Caco-2 (cell line): ENCODE measurements around the gene LYPLAL1. TPM values are rescaled to one million over a fixed set of nuclear protein-coding genes. Genes with fewer than 3 reads are reported as not detected.

ENCODE experiments used
- BruUV-seq: library from RNA; stranded (reverse); fragments of 400-500 nt; replicated peaks from 2 replicates; lab custom pipeline; 2021; lab: Mats Ljungman, UMichigan
- CTCF ChIA-PET: fragments of 300-600 bp; sonication (Branson Sonifier 250); formaldehyde crosslinking; loops from one replicate; lab custom pipeline; 2022; ENCODE audit warnings: antibody characterized with exemption; lab: Charles Lee
- POLR2A ChIA-PET: fragments of 300-600 bp; sonication (Branson Sonifier 250); formaldehyde crosslinking; loops from one replicate; lab custom pipeline; 2022; ENCODE audit warnings: antibody characterized with exemption; lab: Charles Lee
- DNase-seq, 2 experiments: peaks; one replicate each; pipeline versions ENCODE4 v3.0.0 to v3.0.0-alpha.2; 2020 to 2022
- H3K27me3 ChIP-seq: replicated peaks from 2 replicates; pipeline ENCODE4 v1.6.0; 2011; ENCODE audit warnings: low read length; ENCODE audit not compliant: control insufficient read depth, insufficient read depth
- H3K36me3 ChIP-seq: 2 replicates; pipeline ENCODE4 v1.5.1; 2011; ENCODE audit warnings: low read length; ENCODE audit not compliant: control insufficient read depth, insufficient read depth
- H3K4me1 ChIP-seq: fragments of 250-450 bp; sonication (Bioruptor Pico); 2 replicates; pipeline ENCODE4 v1.5.1; 2020; ENCODE audit warnings: mild to moderate bottlenecking
- H3K4me3 ChIP-seq: 2 replicates; pipeline ENCODE4 v1.5.1; 2011; ENCODE audit warnings: low read depth, mild to moderate bottlenecking, control low read depth, low read length
- H3K9me3 ChIP-seq: fragments of 250-450 bp; sonication (Bioruptor Pico); 2 replicates; pipeline ENCODE4 v1.5.1; 2020; ENCODE audit warnings: mild to moderate bottlenecking, moderate library complexity
- H3K27ac Mint-ChIP-seq: one replicate; pipeline ENCODE4 v1.8.0; 2022; ENCODE audit warnings: mixed read lengths; ENCODE audit not compliant: unreplicated experiment
- H3K27me3 Mint-ChIP-seq: one replicate; pipeline ENCODE4 v1.8.0; 2022; ENCODE audit warnings: mixed read lengths; ENCODE audit not compliant: insufficient read depth, unreplicated experiment
- H3K36me3 Mint-ChIP-seq: one replicate; pipeline ENCODE4 v1.8.0; 2022; ENCODE audit warnings: mild to moderate bottlenecking, mixed read lengths; ENCODE audit not compliant: insufficient read depth, unreplicated experiment
- H3K4me1 Mint-ChIP-seq: one replicate; pipeline ENCODE4 v1.8.0; 2022; ENCODE audit warnings: low read depth, mixed read lengths; ENCODE audit not compliant: unreplicated experiment
- H3K4me3 Mint-ChIP-seq: one replicate; pipeline ENCODE4 v1.8.0; 2022; ENCODE audit warnings: mild to moderate bottlenecking, moderate library complexity, mixed read lengths; ENCODE audit not compliant: unreplicated experiment
- H3K9me3 Mint-ChIP-seq: one replicate; pipeline ENCODE4 v1.8.0; 2022; ENCODE audit warnings: mixed read lengths; ENCODE audit not compliant: unreplicated experiment
- intact Hi-C: fragments of 100-400 bp; cut with micrococcal nuclease; formaldehyde crosslinking; loops from one replicate; pipeline ENCODE4 v1.10.0; 2022; ENCODE audit not compliant: unreplicated experiment
- total RNA-seq: library from RNA; stranded (reverse); gene quantifications from 2 replicates; pipeline ENCODE4 v1.2.3, GENCODE V29; 2022
- TF ChIP-seq, protein P1 (sequence below), 2 experiments: fragments of 200-600 bp in 1 of 2; IDR thresholded peaks; 1 replicate in 1 of 2; 2 replicates in 1 of 2; pipeline versions ENCODE4 v1.5.1 to v1.8.0; 2011 to 2022; ENCODE audit warnings: antibody characterized with exemption in 1 of 2, control low read depth in 1 of 2, inconsistent platforms in 1 of 2, low read depth in 1 of 2, low read length in 1 of 2, mild to moderate bottlenecking in 1 of 2, moderate library complexity in 1 of 2; ENCODE audit not compliant: insufficient read depth in 1 of 2, severe bottlenecking in 1 of 2, unreplicated experiment in 1 of 2

Gene LYPLAL1
- total RNA-seq, 1 experiment from 2014 or later: 20.4 TPM

DNA sequence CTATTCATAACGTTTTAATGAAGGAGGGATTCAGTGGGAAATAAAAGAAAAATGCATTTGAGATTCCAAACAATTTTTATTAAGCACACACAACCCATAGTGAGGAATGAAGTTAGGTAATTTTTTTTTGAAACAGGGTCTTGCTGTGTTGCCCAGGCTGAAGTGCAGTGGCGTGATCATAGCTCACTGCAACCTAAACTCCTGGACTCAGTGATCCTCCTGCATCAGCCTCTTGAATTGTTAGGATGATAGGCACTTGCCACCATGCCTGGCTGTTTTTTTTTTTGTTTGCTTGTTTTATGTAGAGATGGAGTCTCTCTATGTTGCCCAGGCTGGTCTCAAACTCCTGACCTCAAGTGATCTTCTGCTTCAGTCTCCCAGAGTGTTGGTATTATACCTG, 28.9 kb downstream of the LYPLAL1 start:
- BruUV-seq: no TSS peak
- Mint-ChIP-seq H3K9me3 (no peaks in the 10 kb centered on the region), H3K27me3 (no peaks in the 10 kb centered on the region), H3K27ac (no peak overlapping the region), H3K4me1 (peaks cover under 1% of the 10 kb centered on the region), H3K36me3 (peaks cover 6% of the 10 kb centered on the region), H3K4me3 (no peak overlapping the region)
- Histone ChIP-seq H3K36me3 (no peaks in the 10 kb centered on the region), H3K9me3 (no peaks in the 10 kb centered on the region), H3K4me3 (no peak overlapping the region), H3K4me1 (no peaks in the 10 kb centered on the region), H3K27me3 (no peaks in the 10 kb centered on the region)
- ChIA-PET POLR2A (no interaction called here), CTCF (no interaction called here)
- TF ChIP-seq, protein P1, sequence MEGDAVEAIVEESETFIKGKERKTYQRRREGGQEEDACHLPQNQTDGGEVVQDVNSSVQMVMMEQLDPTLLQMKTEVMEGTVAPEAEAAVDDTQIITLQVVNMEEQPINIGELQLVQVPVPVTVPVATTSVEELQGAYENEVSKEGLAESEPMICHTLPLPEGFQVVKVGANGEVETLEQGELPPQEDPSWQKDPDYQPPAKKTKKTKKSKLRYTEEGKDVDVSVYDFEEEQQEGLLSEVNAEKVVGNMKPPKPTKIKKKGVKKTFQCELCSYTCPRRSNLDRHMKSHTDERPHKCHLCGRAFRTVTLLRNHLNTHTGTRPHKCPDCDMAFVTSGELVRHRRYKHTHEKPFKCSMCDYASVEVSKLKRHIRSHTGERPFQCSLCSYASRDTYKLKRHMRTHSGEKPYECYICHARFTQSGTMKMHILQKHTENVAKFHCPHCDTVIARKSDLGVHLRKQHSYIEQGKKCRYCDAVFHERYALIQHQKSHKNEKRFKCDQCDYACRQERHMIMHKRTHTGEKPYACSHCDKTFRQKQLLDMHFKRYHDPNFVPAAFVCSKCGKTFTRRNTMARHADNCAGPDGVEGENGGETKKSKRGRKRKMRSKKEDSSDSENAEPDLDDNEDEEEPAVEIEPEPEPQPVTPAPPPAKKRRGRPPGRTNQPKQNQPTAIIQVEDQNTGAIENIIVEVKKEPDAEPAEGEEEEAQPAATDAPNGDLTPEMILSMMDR (IDR thresholded peaks at IDR 0.05; ENCODE audit: insufficient read depth in 1 of 2, low read depth in 1 of 2, low read length in 1 of 2, severe bottlenecking in 1 of 2, unreplicated experiment in 1 of 2): no peak
- intact Hi-C loops: loop anchor here (5.0 kb wide), 1 partner anchor 610 kb away; no protein-coding TSS in a partner anchor
- no peak for DNase-seq

DNA sequence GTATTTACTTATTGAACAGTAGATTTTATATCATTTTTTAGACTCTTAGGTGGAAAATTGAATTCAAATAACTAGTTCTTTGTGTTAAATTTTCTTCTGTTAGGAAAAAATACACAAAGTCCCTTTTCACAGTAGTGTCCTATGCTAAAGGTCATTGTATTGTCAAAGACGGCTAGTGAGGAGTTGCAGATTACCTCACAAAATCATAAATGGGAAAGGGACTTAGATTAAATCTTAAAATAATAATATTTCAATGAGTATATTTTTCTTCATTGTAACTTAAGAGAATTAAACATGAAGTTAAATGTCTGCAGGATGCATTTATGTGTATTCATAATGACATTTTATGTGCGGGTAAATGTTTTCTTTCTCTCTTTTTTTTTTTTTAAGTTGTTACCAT, 32.7 kb downstream of the LYPLAL1 start:
- H3K36me3 Mint-ChIP-seq: no peaks in the 10 kb centered on the region
- Histone ChIP-seq H3K9me3 (no peaks in the 10 kb centered on the region), H3K4me1 (no peaks in the 10 kb centered on the region), H3K4me3 (no peak overlapping the region), H3K27me3 (no peaks in the 10 kb centered on the region), H3K36me3 (no peaks in the 10 kb centered on the region)
- H3K4me1 Mint-ChIP-seq: peaks cover 7% of the 10 kb centered on the region
- intact Hi-C loops: no loop called here
- H3K27me3 Mint-ChIP-seq: no peaks in the 10 kb centered on the region
- ChIA-PET POLR2A (no interaction called here), CTCF (no interaction called here)
- TF ChIP-seq, protein P1 (IDR thresholded peaks at IDR 0.05; ENCODE audit: insufficient read depth in 1 of 2, low read depth in 1 of 2, low read length in 1 of 2, severe bottlenecking in 1 of 2, unreplicated experiment in 1 of 2): no peak
- no peak overlapping the region for H3K27ac Mint-ChIP-seq
- no peak for DNase-seq
- H3K9me3 Mint-ChIP-seq: no peaks in the 10 kb centered on the region
- H3K4me3 Mint-ChIP-seq: no peak overlapping the region
- BruUV-seq: no TSS peak

DNA sequence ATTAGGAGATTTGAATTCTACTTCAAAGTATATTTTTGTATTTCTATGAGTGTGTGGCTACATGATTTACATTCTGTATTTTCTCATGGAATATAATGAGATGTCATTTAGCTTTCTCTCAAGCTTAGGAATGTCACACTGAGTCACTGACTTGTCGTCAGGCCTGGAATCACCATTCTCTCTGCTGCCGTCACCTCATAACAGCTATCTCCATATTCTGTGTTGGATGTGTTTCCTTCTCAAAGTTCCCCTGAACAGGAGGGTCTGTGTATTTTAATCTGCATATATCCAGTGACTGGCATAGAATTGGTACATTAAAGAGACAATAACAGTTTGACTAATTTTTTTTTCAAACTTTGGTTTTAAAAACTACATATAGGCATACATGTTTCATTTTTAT, 35.9 kb downstream of the LYPLAL1 start:
- no TSS peak for BruUV-seq
- no peaks in the 10 kb centered on the region for H3K27me3 ChIP-seq
- no peaks in the 10 kb centered on the region for H3K4me1 ChIP-seq
- H3K9me3 Mint-ChIP-seq: no peaks in the 10 kb centered on the region
- H3K4me1 Mint-ChIP-seq: peaks cover 7% of the 10 kb centered on the region
- TF ChIP-seq, protein P1 (IDR thresholded peaks at IDR 0.05; ENCODE audit: insufficient read depth in 1 of 2, low read depth in 1 of 2, low read length in 1 of 2, severe bottlenecking in 1 of 2, unreplicated experiment in 1 of 2): no peak
- intact Hi-C loops: no loop called here
- H3K9me3 ChIP-seq: no peaks in the 10 kb centered on the region
- DNase-seq: no peak
- CTCF ChIA-PET: no interaction called here
- no peak overlapping the region for H3K27ac Mint-ChIP-seq
- no peaks in the 10 kb centered on the region for H3K27me3 Mint-ChIP-seq
- no peaks in the 10 kb centered on the region for H3K36me3 ChIP-seq
- H3K4me3 Mint-ChIP-seq: no peak overlapping the region
- no peak overlapping the region for H3K4me3 ChIP-seq
- no peaks in the 10 kb centered on the region for H3K36me3 Mint-ChIP-seq
- POLR2A ChIA-PET: no interaction called here
